GM12892 (cell line): ENCODE measurements around the gene ATP6V1G3.

Source experiments
- POLR2A ChIP-seq: IDR thresholded peaks from 2 replicates; pipeline ENCODE4 v1.6.1; 2011; ENCODE audit warnings: low read depth, low read length, control low read depth
- POLR2AphosphoS5 ChIP-seq: IDR thresholded peaks from 2 replicates; pipeline ENCODE4 v1.6.1; 2011; ENCODE audit warnings: low read depth, low read length, control low read depth

DNA sequence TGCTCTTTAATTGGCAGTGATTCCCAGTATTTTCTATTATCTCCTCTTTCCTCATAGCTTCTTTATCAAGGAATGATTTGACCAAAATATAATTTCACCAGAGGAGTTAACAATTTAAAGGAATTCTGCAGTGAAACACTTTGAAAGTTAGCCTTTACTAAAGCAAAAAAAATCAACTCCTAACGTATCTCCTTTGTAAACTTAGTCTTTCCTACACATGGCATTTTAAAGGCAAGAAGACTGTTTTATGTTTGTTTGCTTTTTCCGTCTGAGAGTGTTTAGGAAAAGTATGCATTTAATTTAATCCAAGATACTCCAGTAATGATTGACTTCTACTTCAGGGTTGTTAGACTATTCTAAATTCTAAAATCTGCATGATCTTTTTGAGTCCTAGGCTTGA, 15.9 kb downstream of the ATP6V1G3 start:
- TF ChIP-seq POLR2A (no peak), POLR2AphosphoS5 (no peak)
